Gastroesophageal sphincter (tissue), 4 donors: ENCODE results near the gene PSMA3. TPM values are rescaled to one million over a fixed set of nuclear protein-coding genes. Genes with fewer than 3 reads are reported as not detected.

ENCODE experiments used
- ATAC-seq: fragments of 150-250 bp; one replicate; pipeline ENCODE4 v1.9.1; 2016; ENCODE audit warnings: mild to moderate bottlenecking, moderate library complexity
- H3K27ac ChIP-seq, 4 donors: fragments of 200-600 bp; sonication (generic) in 3 of 4; 1 replicate in 3 of 4; 2 replicates in 1 of 4; pipeline ENCODE4 v1.5.1; 2016 to 2019
- H3K27me3 ChIP-seq: fragments of 200-600 bp; sonication (generic); one replicate; pipeline ENCODE4 v1.5.1; 2019
- H3K36me3 ChIP-seq, 2 donors: fragments of 200-600 bp; sonication (generic); one replicate each; pipeline ENCODE4 v1.5.1; 2019; ENCODE audit warnings: control low read depth in 1 of 2
- H3K4me1 ChIP-seq, 3 donors: fragments of 200-600 bp; sonication (generic); 1 replicate in 2 of 3; 2 replicates in 1 of 3; pipeline ENCODE4 v1.5.1; 2016 to 2019; ENCODE audit warnings: control low read depth in 2 of 3
- H3K4me3 ChIP-seq, 2 donors: fragments of 200-600 bp; sonication (generic); one replicate each; pipeline ENCODE4 v1.5.1; 2019; ENCODE audit warnings: mild to moderate bottlenecking in 1 of 2, moderate library complexity in 1 of 2
- H3K9me3 ChIP-seq, 3 donors: fragments of 200-600 bp; sonication (generic); one replicate each; pipeline ENCODE4 v1.5.1; 2017 to 2019; ENCODE audit warnings: control low read depth in 2 of 3
- CTCF ChIP-seq, 4 experiments: fragments of 200-600 bp in 2 of 4; fragments of 450-650 bp in 2 of 4; sonication (generic) in 1 of 4; IDR thresholded peaks; one replicate each; pipeline ENCODE4 v1.5.1; 2017 to 2019; ENCODE audit warnings: antibody characterized with exemption in 4 of 4, mild to moderate bottlenecking in 2 of 4, moderate library complexity in 2 of 4
- EP300 ChIP-seq: sonication (generic); formaldehyde crosslinking; IDR thresholded peaks from one replicate; pipeline ENCODE4 v1.6.1; 2017; ENCODE audit warnings: antibody characterized with exemption, mild to moderate bottlenecking
- POLR2A ChIP-seq, 2 donors: fragments of 450-650 bp; IDR thresholded peaks; one replicate each; pipeline ENCODE4 v1.6.1; 2017; ENCODE audit warnings: antibody characterized with exemption in 2 of 2, mild to moderate bottlenecking in 2 of 2, moderate library complexity in 1 of 2
- POLR2AphosphoS5 ChIP-seq: sonication (generic); formaldehyde crosslinking; IDR thresholded peaks from one replicate; pipeline ENCODE4 v1.6.1; 2017; ENCODE audit warnings: antibody characterized with exemption
- WGBS, 2 donors: methylation state at CpG; one replicate each; pipeline ENCODE4 v1.1.5; 2018; ENCODE audit warnings: low coverage in 1 of 2; 5-methylcytosine and 5-hydroxymethylcytosine counted together
- total RNA-seq, 4 donors: library from RNA; depleted of rRNA; stranded (reverse); fragments of >200 nt; gene quantifications; one replicate each; pipeline ENCODE4 v1.1.0, GENCODE V29; 2016

Gene PSMA3
- total RNA-seq, 4 donors from 2014 or later = 88.4 to 106 (median 96.7) TPM

- H3K27ac ChIP-seq = peak overlapping the region in 3 of 4 donors; percentile 28 to 43 (median 32)
- WGBS, 2 donors = 43 to 62% methylated on average over 3 to 4 of the region's 4 CpGs
- peak; percentile 31 for ATAC-seq
- H3K4me1 ChIP-seq = peaks cover 0 to 75% (median 8%) of the 10 kb centered on the region in 3 donors
- H3K9me3 ChIP-seq = no peaks in the 10 kb centered on the region
- no peaks in the 10 kb centered on the region for H3K27me3 ChIP-seq
- TF ChIP-seq CTCF (IDR thresholded peaks at IDR 0.05) = peak in 3 of 4 experiments; percentile 3 to 27 (median 18)
- TF ChIP-seq POLR2A (IDR thresholded peaks at IDR 0.05) = no peak
- peak; percentile 59 for TF ChIP-seq POLR2AphosphoS5
- H3K4me3 ChIP-seq = no peak overlapping the region
- H3K36me3 ChIP-seq = peaks cover 4 to 81% of the 10 kb centered on the region in 2 donors
These were observed 28.1 kb downstream of the PSMA3 start for GRCh38 chr14:58272588-58273372.

- no peak overlapping the region for H3K4me3 ChIP-seq
- H3K27me3 ChIP-seq = no peaks in the 10 kb centered on the region
- H3K36me3 ChIP-seq = peaks cover 4 to 72% of the 10 kb centered on the region in 2 donors
- no peak for ATAC-seq
- H3K9me3 ChIP-seq = no peaks in the 10 kb centered on the region
- peak overlapping the region in 1 of 4 donors; percentile 15 for H3K27ac ChIP-seq
- TF ChIP-seq CTCF (IDR thresholded peaks at IDR 0.05) (no peak), EP300 (no peak), POLR2AphosphoS5 (no peak), POLR2A (IDR thresholded peaks at IDR 0.05) (no peak)
- peaks cover 0 to 78% (median 8%) of the 10 kb centered on the region in 3 donors for H3K4me1 ChIP-seq
These were observed 30.2 kb downstream of the PSMA3 start for GRCh38 chr14:58274881-58275280.

GRCh38 chr14:58275527-58276190, 31.0 kb downstream of the PSMA3 start:
- ATAC-seq = no peak
- 86 to 91% methylated on average over 2 of the region's 2 CpGs for WGBS, 2 donors
- no peak overlapping the region for H3K4me3 ChIP-seq
- peaks cover 0 to 78% (median 10%) of the 10 kb centered on the region in 3 donors for H3K4me1 ChIP-seq
- TF ChIP-seq POLR2AphosphoS5 (no peak), POLR2A (IDR thresholded peaks at IDR 0.05) (no peak), EP300 (no peak), CTCF (IDR thresholded peaks at IDR 0.05) (no peak)
- no peak overlapping the region for H3K27ac ChIP-seq
- H3K9me3 ChIP-seq = no peaks in the 10 kb centered on the region
- H3K36me3 ChIP-seq = peaks cover 4 to 65% of the 10 kb centered on the region in 2 donors
- H3K27me3 ChIP-seq = no peaks in the 10 kb centered on the region

GRCh38 chr14:58276208-58276607, 31.6 kb downstream of the PSMA3 start:
- peaks cover 4 to 59% of the 10 kb centered on the region in 2 donors for H3K36me3 ChIP-seq
- no peaks in the 10 kb centered on the region for H3K27me3 ChIP-seq
- H3K9me3 ChIP-seq = no peaks in the 10 kb centered on the region
- no peak overlapping the region for H3K27ac ChIP-seq
- peaks cover 0 to 78% (median 15%) of the 10 kb centered on the region in 3 donors for H3K4me1 ChIP-seq
- ATAC-seq = no peak
- WGBS, 2 donors = 67 to 89% methylated on average over 1 of the region's 1 CpG
- TF ChIP-seq EP300 (no peak), POLR2A (IDR thresholded peaks at IDR 0.05) (no peak), POLR2AphosphoS5 (no peak), CTCF (IDR thresholded peaks at IDR 0.05) (no peak)
- H3K4me3 ChIP-seq = no peak overlapping the region
